HG03565 (cell line): Measurements from ENCODE around the gene GLDC.
A peak's percentile ranks its signal among the peaks of the same experiment; 100 is the strongest.
"Not testable (repeated sequence)": the region's sequence is repeated elsewhere in the genome, so short reads cannot be mapped to it uniquely, and the experiment has no call there.

Experiments used
- ATAC-seq: cut with Tn5 transposase; IDR thresholded peaks from one replicate; pipeline ENCODE4 v1.9.1; 2021; ENCODE audit warnings: mild to moderate bottlenecking, moderate library complexity; ENCODE audit not compliant: unreplicated experiment

The GLDC gene

DNA sequence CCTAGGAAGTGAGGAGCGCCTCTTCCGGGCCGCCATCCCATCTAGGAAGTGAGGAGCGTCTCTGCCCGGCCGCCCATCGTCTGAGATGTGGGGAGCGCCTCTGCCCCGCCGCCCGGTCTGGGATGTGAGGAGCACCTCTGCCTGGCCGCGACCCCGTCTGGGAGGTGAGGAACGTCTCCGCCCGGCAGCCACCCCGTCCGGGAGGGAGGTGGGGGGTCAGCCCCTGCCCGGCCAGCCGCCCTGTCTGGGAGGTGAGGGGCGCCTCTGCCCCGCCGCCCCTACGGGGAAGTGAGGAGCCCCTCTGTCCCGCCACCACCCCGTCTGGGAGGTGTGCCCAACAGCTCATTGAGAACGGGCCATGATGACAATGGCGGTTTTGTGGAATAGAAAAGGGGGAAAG lies 22.7 kb downstream of the GLDC start:
- not testable (repeated sequence) for ATAC-seq

DNA sequence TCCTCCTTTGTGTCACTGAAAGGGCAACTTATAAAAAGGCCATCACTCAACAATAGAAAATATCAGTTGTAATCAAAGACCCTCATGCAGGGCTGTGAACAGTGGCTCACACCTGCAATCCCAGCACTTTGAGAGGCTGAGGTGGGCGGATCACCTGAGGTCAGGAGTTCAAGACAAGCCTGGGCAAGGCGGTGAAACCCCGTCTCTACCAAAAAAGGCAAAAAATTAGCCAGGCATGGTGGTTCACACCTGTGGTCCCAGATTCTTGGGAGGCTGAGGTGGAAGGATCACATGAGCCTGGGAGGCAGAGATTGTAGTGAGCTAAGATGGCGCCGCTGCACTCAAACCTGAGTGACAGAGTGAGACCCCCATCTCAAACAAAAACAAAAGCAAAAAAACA lies 24.7 kb downstream of the GLDC start:
- ATAC-seq: no peak

DNA sequence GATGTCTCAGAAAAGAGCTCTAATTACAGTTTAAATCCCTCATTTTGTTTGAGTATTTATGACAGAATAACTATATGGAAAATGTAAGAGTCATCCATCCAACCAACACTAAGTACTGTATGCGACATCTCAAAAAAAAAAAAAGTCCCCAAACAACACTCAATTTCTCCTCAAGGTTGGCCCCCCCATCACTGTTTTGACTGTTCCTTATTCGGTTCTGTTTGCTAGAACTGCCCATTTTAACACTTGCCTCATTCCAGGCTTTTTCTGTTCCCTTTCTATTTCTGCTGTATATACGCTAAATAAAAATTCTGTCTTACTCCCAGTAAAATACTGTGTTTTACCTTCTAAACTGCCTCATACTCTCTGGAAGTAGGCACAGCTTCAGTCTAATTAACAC lies 25.2 kb downstream of the GLDC start:
- ATAC-seq: no peak

DNA sequence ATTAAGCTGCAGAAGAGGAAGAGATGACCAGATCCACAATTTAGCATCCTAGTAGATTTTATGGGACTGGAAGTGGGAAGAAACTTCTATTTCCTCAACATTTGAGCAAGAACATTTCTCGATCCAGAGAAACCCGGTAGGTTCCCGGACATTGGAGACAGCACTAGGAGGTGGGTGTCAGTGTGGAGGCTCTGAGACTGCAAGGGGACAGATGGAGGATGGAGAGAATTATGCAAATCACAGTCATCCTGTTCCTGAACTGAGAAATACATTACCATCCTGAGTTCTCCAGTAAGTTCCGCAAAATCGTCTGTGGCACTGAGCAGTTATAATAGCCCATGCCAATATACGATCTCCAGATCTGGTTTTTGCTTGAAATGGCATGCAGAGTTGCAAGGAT lies 25.6 kb downstream of the GLDC start:
- no peak for ATAC-seq

DNA sequence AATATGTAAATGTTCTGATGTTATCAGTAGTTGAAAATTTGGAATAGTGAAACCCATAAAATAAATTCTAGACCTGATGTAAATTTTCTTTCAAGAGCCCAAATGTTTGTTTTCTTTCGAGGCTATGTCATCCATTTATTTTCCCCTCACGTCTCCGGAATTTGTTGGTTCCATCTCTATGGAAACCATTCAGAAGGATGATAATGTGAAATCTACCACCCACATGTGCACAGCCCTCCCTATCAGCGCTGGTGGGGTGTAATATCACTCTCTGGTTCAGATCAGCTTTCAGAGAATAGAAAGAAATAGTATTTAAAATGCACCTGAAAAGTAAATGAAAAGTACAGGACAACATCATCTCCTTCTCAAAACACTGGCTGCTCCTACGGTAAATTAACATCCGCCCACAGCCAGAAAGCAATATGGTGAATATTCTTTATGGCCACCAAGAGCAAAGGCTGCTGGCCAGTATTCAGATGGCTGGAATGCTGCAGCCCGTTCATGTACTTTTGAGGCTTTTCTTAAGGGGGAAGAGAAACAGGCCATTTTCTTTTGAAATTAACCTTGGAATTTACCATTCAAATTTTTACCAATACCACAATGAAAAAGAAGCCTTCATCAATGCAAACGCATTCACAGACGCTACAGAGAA lies 28.5 kb downstream of the GLDC start:
- no peak for ATAC-seq

DNA sequence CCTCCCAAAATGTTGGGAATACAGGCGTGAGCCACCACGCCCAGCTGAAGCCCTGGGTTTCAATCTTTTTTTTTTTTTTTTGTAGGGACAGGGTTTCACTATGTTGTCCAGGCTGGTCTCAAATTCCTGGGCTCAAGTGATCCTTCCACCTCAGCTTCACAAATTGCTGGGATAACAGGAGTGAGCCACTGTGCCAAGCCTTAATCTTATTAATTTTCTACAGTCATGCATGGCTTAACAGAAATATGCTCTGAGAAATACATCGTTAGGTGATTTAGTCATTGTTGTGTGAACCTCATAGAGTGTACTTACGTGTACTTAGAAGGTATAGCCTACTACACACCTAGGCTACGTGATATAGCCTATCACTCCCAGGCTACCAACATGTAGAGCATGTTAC lies 31.0 kb downstream of the GLDC start:
- ATAC-seq: no peak

DNA sequence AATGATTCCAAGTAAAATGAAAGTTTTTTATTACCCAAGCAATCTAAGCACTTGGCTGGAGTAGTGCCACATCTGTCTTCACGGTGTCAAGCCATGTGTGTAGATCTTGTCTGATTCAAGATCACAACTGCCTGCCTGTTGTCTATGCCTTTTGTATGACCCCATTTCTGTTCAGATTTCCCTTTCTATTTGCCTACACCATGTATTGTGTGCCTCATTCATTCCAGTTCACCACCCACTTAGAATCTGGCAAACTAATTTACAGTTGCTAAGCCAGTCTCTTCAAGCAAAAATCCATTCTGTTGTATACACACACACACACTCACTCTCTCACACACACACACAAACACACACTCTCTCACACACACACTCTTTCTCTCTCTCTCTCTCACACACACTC lies 33.7 kb downstream of the GLDC start:
- ATAC-seq: no peak

DNA sequence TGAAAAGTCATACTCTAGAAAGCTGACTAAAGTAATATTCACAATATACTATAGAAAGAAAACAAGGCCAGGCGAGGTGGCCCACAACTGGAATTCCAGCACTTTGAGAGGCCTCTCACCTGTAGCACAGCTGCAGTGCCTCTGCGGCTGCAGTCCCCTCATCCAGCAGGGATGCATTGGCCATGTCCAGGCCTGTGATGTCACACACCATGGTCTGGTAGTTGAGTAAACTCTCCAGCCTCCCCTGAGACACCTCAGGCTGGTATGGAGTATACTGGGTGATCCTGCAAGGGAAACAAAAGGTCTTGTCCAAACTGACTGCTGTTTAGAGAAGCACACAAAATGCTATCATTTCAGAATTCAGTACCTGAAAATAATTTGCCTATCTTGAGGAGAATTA lies 35.5 kb downstream of the GLDC start:
- no peak for ATAC-seq

DNA sequence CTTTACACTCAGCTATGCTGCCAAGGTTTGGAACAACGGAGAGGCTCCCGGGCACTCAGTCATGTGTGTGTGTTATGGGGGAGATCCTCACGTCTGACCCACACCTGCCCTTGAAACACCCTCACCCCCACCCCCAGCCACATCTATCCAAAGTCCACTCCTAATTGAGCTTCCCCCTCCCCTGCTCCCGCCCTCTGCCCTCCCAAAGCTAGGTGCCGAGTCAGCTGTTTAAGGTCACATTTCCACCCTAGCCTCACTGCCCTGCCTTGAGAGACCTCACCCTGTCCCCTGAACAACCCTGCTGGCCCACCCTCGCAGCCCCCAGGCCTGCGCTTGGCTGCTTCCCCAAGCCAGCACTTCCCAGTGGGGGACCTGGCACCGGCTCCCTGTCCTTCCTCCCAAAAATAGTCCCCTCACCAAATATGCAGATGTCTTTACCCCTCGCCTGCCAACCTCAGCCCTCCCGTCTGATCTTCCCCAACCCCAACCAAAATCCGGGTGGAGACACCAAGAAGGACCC lies 36.0 kb downstream of the GLDC start:
- no peak for ATAC-seq

DNA sequence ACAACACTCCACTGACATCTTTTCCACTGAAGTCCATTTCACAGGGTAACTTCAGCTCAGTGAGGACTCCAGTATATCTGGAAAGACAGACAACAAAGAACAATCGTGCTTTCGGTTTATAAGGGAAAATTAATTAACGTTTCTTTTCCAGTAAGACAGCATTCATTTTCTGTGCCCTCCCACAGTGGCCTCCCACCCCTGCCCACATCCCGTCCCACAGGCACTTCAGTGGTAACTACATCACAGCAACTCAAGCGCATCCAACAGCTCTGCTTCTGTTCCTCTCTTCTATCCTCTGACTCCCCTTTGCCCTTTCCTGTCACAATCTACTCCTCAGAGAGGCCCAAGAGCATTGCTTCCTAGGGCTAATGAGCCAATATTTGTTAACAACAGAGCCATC lies 40.3 kb downstream of the GLDC start:
- ATAC-seq: peak; percentile 75

DNA sequence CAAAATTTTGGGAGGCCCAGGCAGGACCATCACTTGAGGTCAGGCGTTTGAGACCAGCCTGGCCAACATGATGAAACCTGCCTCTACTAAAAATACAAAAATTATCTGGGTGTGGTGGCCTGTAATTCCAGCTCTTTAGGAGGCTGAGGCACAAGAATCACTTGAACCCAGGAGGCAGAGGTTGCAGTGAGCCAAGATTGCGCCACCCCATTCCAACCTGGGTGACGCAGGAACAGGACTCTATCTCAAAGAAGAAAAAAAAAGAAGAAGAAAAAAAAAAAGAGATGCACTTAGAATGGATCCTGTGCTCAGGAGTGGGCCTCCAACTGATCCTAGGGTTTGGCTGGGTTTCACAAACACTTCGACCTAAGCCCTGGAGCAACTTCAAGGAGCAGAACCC lies 45.1 kb downstream of the GLDC start:
- ATAC-seq: no peak

DNA sequence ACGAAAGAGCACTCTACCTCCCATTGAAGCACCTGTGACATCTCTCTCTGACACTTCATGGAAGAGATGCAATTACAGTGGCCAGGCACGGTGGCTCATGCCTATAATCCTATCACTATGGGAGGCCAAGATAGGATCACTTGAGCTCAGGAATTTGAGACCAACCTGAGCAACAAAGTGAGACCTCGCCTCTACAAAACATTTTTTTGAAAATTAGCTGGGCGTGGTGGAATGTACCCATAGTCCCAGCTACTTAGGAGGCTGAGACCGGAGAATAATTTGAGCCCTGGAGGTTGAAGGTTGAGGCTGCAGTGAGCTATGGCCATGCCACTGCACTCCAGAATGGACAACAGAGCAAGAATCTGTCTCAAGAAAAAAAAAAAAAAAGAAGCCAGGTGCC lies 45.5 kb downstream of the GLDC start:
- ATAC-seq: no peak

DNA sequence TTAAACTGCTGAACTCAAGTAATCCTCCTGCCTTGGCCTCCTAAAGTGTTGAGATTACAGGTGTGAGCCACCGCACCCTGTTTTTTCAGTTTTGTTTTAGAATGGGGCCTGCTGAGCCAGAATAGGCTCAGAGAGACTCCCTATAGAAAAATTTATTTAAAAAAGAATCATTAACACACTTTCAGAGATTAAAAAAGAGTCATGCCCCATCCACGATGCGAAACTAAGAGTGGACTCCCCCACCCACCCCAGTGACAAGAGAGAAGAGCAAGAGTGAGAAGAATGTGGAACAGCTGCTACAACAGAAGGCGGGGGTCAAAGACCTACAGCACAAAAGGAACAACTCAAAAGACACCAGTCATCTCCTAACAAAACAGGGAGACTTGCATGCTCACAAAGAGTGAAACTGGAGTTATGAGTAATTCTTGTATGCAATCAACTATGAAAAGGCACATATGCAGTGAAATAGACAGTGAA lies 47.2 kb downstream of the GLDC start:
- peak; percentile 96 for ATAC-seq

DNA sequence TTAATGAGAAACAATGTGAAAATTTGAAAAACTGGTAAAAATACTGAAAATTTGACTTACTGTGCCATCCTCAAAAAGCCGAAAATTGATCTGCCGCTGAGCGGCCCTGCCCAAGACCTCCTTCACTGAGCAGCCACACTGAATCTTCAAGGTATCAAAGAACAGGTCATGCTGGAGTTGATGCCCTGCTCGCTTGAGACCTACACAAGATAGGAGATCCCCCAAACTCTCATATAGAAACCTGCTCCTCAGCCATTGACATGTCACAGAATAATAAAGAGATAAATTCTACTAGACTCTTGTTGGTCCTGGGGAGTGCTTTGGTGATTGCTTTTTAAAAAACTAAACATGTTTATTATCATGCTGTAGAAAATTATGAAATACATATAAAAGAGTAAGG lies 52.7 kb downstream of the GLDC start:
- no peak for ATAC-seq

DNA sequence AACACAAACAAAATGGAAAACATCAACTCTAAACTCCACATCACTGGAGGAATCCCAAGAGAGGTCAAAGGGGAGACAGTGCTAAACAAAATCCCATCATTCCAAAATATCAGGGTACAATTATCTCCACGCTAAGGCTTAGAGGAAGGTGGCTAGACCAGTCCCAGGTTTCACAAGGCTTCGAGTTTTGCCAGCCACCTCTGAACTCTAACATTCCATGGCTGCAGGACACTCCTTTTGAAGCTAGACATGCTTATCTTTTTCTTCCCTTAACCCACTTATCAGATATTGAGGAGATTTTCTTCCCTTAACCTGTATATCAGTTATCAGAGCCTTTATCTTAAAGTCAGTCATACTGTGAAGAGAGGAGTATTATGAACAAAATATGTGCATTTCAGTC lies 53.3 kb downstream of the GLDC start:
- ATAC-seq: no peak

DNA sequence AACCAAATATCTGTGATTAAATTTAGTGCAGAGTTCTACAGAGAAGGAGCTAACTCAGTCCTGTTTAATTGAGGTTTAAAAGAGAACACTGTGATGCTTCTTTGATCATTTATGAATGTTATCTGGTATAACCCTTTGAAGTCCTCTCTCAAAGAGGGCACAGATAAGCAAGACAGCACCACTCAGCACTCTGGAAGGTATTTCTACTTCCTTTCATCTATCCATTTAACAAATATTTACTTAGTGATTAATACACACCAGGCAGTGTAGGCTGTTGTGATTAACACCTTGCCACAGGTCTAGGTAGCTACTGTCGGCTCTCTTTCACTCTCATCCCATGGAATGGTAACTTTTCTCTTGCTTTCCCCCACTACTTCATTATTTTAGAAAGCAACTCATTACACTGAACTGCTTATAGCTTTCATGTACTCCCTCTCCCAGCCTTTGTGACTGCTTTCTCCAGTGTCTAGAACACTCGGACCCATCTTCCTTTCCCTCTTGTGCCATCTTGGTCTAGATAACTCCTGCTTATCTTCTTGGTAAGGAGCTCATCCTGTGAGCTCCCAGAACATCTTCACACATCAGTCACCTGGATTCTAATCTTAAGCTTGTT lies 54.7 kb downstream of the GLDC start:
- ATAC-seq: no peak

DNA sequence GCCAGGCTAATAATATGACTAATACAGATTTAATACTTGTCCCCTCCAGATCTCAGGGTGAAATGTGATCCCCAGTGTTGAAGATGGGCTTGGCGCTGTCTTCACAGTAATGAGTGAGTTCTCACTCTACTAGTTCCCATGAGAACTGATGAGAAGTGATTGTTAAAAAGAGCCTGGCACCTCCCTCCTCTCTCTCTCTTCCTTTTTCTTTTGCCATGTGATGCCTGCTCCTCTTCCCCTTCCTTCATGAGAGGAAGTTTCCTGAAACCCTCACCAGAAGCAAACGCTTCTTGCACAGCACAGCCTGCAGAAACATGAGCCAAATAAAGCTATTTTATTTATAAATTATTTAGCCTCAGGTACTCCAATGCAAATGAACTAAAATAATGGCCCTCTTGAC lies 55.2 kb downstream of the GLDC start:
- no peak for ATAC-seq

DNA sequence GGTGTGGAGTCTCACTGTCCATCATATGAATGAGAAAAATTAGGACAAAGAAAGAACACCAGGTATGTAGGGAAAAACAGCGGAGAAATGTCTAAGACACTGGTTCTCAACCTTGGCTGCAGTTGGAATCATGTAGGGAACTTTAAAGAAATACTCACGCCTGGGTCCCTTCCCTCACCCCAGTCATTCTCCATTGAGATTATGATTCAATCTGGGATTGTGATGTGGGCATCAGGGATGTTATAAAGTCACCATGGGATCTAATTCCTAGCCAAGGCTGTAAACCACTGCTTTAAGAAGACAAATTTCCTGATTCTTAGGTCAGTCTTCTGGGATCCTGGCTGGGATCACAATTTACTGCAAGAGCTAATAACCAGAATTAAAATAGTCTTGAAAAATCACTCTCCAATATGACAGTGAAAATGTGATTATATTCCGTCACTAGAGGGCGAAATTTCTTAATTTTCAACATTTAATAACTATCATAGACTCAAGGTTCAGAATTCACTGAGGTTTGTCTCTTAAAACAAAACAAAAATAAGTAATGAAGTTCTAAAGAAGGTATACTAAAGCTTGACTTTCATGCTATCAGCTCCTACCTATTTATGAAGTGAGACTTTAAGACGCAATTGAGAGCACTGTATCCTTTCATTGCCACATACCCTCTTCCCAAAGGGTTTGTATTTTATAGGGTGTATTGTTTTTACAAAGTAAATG lies 60.5 kb downstream of the GLDC start:
- ATAC-seq: no peak

DNA sequence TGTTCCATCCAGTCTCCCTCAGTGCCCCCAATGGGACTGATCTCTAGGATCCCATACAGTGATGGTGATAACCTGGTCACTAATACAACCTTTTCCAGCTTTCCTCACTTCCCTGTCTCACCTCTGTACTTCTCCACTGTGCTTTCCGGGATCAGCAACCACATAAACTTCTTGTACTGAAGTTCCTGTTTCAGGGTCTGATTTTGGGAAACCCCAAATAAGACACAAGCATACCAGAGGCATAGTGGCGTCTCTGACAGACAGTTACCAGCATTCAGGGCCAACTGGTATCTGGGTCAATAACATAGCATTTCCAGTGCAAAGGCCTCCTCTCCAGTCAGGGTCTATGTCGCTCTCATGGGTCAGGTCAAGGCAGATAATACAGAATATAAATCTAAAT lies 64.3 kb downstream of the GLDC start:
- ATAC-seq: no peak

DNA sequence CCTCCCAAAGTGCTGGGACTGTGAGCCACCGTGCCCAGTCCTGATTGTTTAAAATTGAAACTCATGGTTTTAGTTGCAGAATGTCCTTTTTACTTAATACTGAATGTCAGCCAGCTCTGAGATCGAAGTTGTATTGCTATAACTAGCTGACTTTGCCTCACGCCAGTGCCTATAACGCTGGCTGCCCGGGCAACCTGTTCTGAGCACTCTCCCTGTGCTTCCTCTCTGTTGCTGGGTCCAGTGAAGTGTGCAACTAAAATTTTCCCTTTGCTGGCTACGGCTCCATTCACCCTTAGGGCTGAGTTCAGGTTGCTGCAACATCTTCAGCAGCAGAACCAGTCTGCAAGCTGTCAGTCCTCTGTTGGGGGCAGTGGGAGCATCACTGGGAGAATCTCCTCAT lies 65.9 kb downstream of the GLDC start:
- ATAC-seq: no peak

DNA sequence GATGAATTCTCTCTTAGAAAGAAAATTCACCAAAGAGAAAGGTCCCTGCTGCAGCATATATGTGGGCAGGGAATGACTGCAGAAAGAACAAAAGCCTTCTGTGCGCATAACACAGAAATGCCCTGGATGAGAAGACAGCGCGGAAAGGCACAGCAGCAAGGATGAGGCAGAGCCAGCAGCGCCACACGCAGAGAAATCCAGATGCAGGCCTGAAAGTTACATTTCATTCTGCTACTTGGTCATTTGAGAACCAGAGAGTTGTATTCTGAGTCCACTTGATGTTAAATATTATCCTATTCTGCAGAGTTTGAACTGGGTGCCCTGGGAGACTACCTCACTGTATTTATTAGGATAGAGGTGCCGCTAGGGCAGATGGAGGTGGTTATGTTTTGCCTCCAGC lies 68.5 kb downstream of the GLDC start:
- no peak for ATAC-seq
